SK-N-MC (cell line): ENCODE measurements around the gene LRPAP1.
"Not testable (repeated sequence)": the region's sequence is repeated elsewhere in the genome, so short reads cannot be mapped to it uniquely, and the experiment has no call there.

ENCODE experiments used
- EZH2 ChIP-seq: fragments of 200-600 bp; sonication (generic); IDR thresholded peaks from one replicate; pipeline ENCODE4 v1.6.1; 2017; ENCODE audit warnings: antibody characterized with exemption
- FOXP2 ChIP-seq: optimal IDR thresholded peaks from 2 replicates; pipeline ENCODE3; 2011; ENCODE audit warnings: mild to moderate bottlenecking, moderate library complexity; ENCODE audit not compliant: insufficient read depth; ENCODE audit errors: extremely low read length, control extremely low read depth
- POLR2AphosphoS5 ChIP-seq: IDR thresholded peaks from 2 replicates; pipeline ENCODE4 v1.6.1; 2012; ENCODE audit warnings: mild to moderate bottlenecking, low read depth, low read length, borderline replicate concordance

- not testable (repeated sequence) for TF ChIP-seq EZH2, POLR2AphosphoS5, FOXP2
Observed at GRCh38 chr4:3578527-3579144, 46.4 kb upstream of the LRPAP1 start.
